Natural killer cell (primary cell): Measurements from ENCODE around the gene MBP. TPM values are rescaled to one million over a fixed set of nuclear protein-coding genes. Genes with fewer than 3 reads are reported as not detected.
A peak's percentile ranks its signal among the peaks of the same experiment; 100 is the strongest.
"Not testable (repeated sequence)": the region's sequence is repeated elsewhere in the genome, so short reads cannot be mapped to it uniquely, and the experiment has no call there.

ENCODE experiments used
- ATAC-seq, 3 donors: fragments of 150-1000 bp in 2 of 3; fragments of 200-7000 bp in 1 of 3; cut with Tn5 transposase; 1 replicate in 1 of 3; 2 replicates in 2 of 3; pipeline ENCODE4 v1.10.0; 2021; ENCODE audit warnings: mild to moderate bottlenecking in 2 of 3, moderate library complexity in 2 of 3
- DNase-seq, 2 donors: peaks; one replicate each; pipeline versions ENCODE4 v3.0.0 to v3.0.0-alpha.2; 2013 to 2021; ENCODE audit warnings: mixed read lengths in 1 of 2
- H3K27ac ChIP-seq: one replicate; pipeline ENCODE4 v1.5.1; 2013; ENCODE audit warnings: mild to moderate bottlenecking, low read length
- H3K27me3 ChIP-seq: one replicate; pipeline ENCODE4 v1.6.1; 2013; ENCODE audit warnings: low read length; ENCODE audit not compliant: control insufficient read depth, insufficient read depth
- H3K36me3 ChIP-seq: one replicate; pipeline ENCODE4 v1.6.1; 2013; ENCODE audit warnings: low read length; ENCODE audit not compliant: control insufficient read depth, insufficient read depth
- H3K4me1 ChIP-seq: one replicate; pipeline ENCODE4 v1.6.1; 2013; ENCODE audit warnings: low read length; ENCODE audit not compliant: control insufficient read depth, insufficient read depth
- H3K4me3 ChIP-seq: one replicate; pipeline ENCODE4 v1.5.1; 2013; ENCODE audit warnings: low read length
- H3K9me3 ChIP-seq: one replicate; pipeline ENCODE4 v1.6.1; 2013; ENCODE audit warnings: low read length; ENCODE audit not compliant: control insufficient read depth, insufficient read depth
- H3K27ac Mint-ChIP-seq, 2 donors: one replicate each; pipeline ENCODE4 v1.8.0; 2022; ENCODE audit warnings: mild to moderate bottlenecking in 2 of 2, mixed read lengths in 2 of 2, moderate library complexity in 1 of 2
- H3K27me3 Mint-ChIP-seq, 2 donors: one replicate each; pipeline ENCODE4 v1.8.0; 2022; ENCODE audit warnings: low read depth in 2 of 2, mixed read lengths in 2 of 2
- H3K36me3 Mint-ChIP-seq: one replicate; pipeline ENCODE4 v1.8.0; 2022; ENCODE audit warnings: mixed read lengths
- H3K4me1 Mint-ChIP-seq, 2 donors: one replicate each; pipeline ENCODE4 v1.8.0; 2022; ENCODE audit warnings: mixed read lengths in 2 of 2
- H3K4me3 Mint-ChIP-seq: one replicate; pipeline ENCODE4 v1.8.0; 2022; ENCODE audit warnings: mild to moderate bottlenecking, moderate library complexity, mixed read lengths
- H3K9me3 Mint-ChIP-seq, 2 donors: one replicate each; pipeline ENCODE4 v1.8.0; 2022; ENCODE audit warnings: mixed read lengths in 2 of 2
- WGBS: methylation state at CpG from one replicate; pipeline ENCODE4 v1.1.7; 2013; ENCODE audit warnings: missing lambda C conversion rate; ENCODE audit not compliant: insufficient coverage; 5-methylcytosine and 5-hydroxymethylcytosine counted together
- intact Hi-C: fragments of 100-400 bp; cut with micrococcal nuclease; formaldehyde crosslinking; loops from one replicate; pipeline ENCODE4 v1.14.2; 2022
- total RNA-seq, 4 donors: library from RNA; stranded (reverse); fragments of 120-200 nt in 1 of 4; gene quantifications; one replicate each; pipeline versions ENCODE4 v1.2.3 to v1.2.4, GENCODE V29; 2013 to 2022
- TF ChIP-seq, protein P1 (sequence below): fragments of 200-600 bp; IDR thresholded peaks from one replicate; pipeline ENCODE4 v1.8.0; 2022; ENCODE audit warnings: antibody characterized with exemption

MBP gene
- total RNA-seq, 3 donors from 2014 or later (not counting 1 experiment from before 2014, with no cell fraction given) = 183 to 344 (median 325) TPM

GRCh38 chr18:77022556-77022955 is 110.0 kb downstream of the MBP start:
- no peaks in the 10 kb centered on the region for H3K36me3 Mint-ChIP-seq
- Histone ChIP-seq H3K4me3 (no peak overlapping the region), H3K36me3 (peaks cover 45% of the 10 kb centered on the region), H3K27ac (no peak overlapping the region), H3K27me3 (no peaks in the 10 kb centered on the region), H3K9me3 (no peaks in the 10 kb centered on the region), H3K4me1 (peaks cover 52% of the 10 kb centered on the region)
- no peak overlapping the region for H3K4me3 Mint-ChIP-seq
- H3K27me3 Mint-ChIP-seq = no peaks in the 10 kb centered on the region
- peaks cover 0 to 2% of the 10 kb centered on the region in 2 donors for H3K9me3 Mint-ChIP-seq
- intact Hi-C loops = loop anchor here (5.0 kb wide), 1 partner anchor 35 kb away; no protein-coding TSS in a partner anchor
- TF ChIP-seq, protein P1, sequence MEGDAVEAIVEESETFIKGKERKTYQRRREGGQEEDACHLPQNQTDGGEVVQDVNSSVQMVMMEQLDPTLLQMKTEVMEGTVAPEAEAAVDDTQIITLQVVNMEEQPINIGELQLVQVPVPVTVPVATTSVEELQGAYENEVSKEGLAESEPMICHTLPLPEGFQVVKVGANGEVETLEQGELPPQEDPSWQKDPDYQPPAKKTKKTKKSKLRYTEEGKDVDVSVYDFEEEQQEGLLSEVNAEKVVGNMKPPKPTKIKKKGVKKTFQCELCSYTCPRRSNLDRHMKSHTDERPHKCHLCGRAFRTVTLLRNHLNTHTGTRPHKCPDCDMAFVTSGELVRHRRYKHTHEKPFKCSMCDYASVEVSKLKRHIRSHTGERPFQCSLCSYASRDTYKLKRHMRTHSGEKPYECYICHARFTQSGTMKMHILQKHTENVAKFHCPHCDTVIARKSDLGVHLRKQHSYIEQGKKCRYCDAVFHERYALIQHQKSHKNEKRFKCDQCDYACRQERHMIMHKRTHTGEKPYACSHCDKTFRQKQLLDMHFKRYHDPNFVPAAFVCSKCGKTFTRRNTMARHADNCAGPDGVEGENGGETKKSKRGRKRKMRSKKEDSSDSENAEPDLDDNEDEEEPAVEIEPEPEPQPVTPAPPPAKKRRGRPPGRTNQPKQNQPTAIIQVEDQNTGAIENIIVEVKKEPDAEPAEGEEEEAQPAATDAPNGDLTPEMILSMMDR = no peak
- WGBS = 93% methylated on average over 3 of the region's 5 CpGs
- peaks cover 73 to 81% of the 10 kb centered on the region in 2 donors for H3K4me1 Mint-ChIP-seq
- DNase-seq = no peak
- no peak for ATAC-seq
- peak overlapping the region; percentile 82 to 89 for H3K27ac Mint-ChIP-seq

DNA sequence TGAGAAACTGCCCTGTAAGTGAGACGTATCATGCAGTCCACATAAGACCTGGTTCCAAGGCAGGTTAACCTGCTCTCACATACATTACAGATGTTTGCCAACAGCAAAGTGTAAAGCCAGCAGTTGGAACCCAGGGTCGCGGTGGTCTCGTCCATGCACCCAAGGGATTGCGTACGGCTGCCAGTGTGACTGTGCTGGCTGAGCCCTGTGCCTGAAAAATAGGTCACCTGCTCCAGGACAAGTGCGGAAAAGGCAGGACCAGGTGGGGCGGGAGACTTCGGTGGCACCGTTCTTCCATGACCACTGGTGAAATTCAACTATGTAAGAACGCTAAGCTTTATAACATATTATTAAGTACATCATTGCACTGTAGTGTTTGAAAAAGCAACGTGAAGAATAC is 110.5 kb downstream of the MBP start:
- Histone ChIP-seq H3K4me3 (no peak overlapping the region), H3K27me3 (no peaks in the 10 kb centered on the region), H3K36me3 (peaks cover 45% of the 10 kb centered on the region), H3K4me1 (peaks cover 52% of the 10 kb centered on the region), H3K27ac (no peak overlapping the region), H3K9me3 (no peaks in the 10 kb centered on the region)
- Mint-ChIP-seq H3K9me3 (peaks cover 0 to 2% of the 10 kb centered on the region in 2 donors), H3K4me1 (peaks cover 78 to 82% of the 10 kb centered on the region in 2 donors), H3K4me3 (peak overlapping the region; percentile 40), H3K36me3 (no peaks in the 10 kb centered on the region), H3K27ac (peak overlapping the region; percentile 74 to 82), H3K27me3 (no peaks in the 10 kb centered on the region)
- DNase-seq (no peak), ATAC-seq (no peak)
- TF ChIP-seq, protein P1 = no peak
- 96% methylated on average over 10 of the region's 12 CpGs for WGBS
- intact Hi-C loops = loop anchor here (5.0 kb wide), 1 partner anchor 35 kb away; no protein-coding TSS in a partner anchor

DNA sequence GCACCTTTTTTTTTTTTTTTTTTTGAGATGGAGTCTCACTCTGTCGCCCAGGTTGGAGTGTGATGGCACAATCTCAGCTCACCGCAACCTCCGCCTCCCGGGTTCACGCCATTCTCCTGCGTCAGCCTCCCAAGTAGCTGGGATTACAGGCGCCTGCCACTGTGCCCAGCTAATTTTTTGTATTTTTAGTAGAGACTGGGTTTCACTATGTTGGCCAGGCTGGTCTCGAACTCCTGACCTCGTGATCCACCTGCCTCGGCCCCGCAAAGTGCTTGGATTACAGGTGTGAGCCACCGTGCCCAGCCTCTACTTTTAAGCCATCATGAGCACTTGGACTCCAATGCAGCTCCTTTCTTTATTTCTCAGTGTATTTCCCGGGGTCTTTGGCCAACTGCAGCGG is 111.1 kb downstream of the MBP start:
- H3K27me3 Mint-ChIP-seq, DNase-seq, H3K36me3 Mint-ChIP-seq, H3K27ac ChIP-seq, H3K9me3 Mint-ChIP-seq, H3K4me3 ChIP-seq, H3K9me3 ChIP-seq, H3K27me3 ChIP-seq, ATAC-seq: not testable (repeated sequence)
- H3K36me3 ChIP-seq = peaks cover 48% of the 10 kb centered on the region
- peaks cover 52% of the 10 kb centered on the region for H3K4me1 ChIP-seq
- Mint-ChIP-seq H3K27ac (peak overlapping the region; percentile 74 to 82), H3K4me3 (peak overlapping the region; percentile 40), H3K4me1 (peaks cover 83 to 84% of the 10 kb centered on the region in 2 donors)
- 90% methylated on average over 14 of the region's 14 CpGs for WGBS
- intact Hi-C loops = loop anchor here (5.0 kb wide), 1 partner anchor 36 kb away; no protein-coding TSS in a partner anchor

GRCh38 chr18:77021075-77021474 is 111.5 kb downstream of the MBP start:
- Histone ChIP-seq H3K4me1 (peaks cover 52% of the 10 kb centered on the region), H3K9me3 (no peaks in the 10 kb centered on the region), H3K4me3 (no peak overlapping the region), H3K36me3 (peaks cover 48% of the 10 kb centered on the region), H3K27ac (peak overlapping the region; percentile 26), H3K27me3 (no peaks in the 10 kb centered on the region)
- Mint-ChIP-seq H3K4me1 (peaks cover 85 to 87% of the 10 kb centered on the region in 2 donors), H3K27me3 (no peaks in the 10 kb centered on the region), H3K4me3 (peak overlapping the region; percentile 57), H3K27ac (peak overlapping the region; percentile 74 to 82), H3K36me3 (no peaks in the 10 kb centered on the region), H3K9me3 (peaks cover 0 to 2% of the 10 kb centered on the region in 2 donors)
- TF ChIP-seq, protein P1 = no peak
- intact Hi-C loops = loop anchor here (5.0 kb wide), 1 partner anchor 36 kb away; no protein-coding TSS in a partner anchor
- 79% methylated on average over 9 of the region's 9 CpGs for WGBS
- no peak for DNase-seq
- no peak for ATAC-seq
